Fibroblast of pulmonary artery (primary cell): ENCODE measurements around the gene USP20.

ENCODE experiments used
- DNase-seq: peaks from one replicate; pipeline ENCODE4 v3.0.0-alpha.2; 2010; ENCODE audit warnings: low read depth
- H3K4me3 ChIP-seq: replicated peaks from 2 replicates; pipeline ENCODE4 v1.5.1; 2011; ENCODE audit warnings: low read depth, mild to moderate bottlenecking, control low read depth, low read length, moderate library complexity
- CTCF ChIP-seq: IDR thresholded peaks from 2 replicates; pipeline ENCODE4 v1.5.1; 2011; ENCODE audit warnings: mild to moderate bottlenecking, control low read depth, low read length, inconsistent platforms; ENCODE audit errors: missing control alignments

USP20 gene

GRCh38 chr9:129852579-129852978, 17.3 kb downstream of the USP20 start:
- no peak for TF ChIP-seq CTCF
- no peak for DNase-seq
- H3K4me3 ChIP-seq = no peak overlapping the region

- H3K4me3 ChIP-seq = no peak overlapping the region
- no peak for DNase-seq
- TF ChIP-seq CTCF = no peak
Measured at GRCh38 chr9:129853614-129854013, 18.4 kb downstream of the USP20 start.

GRCh38 chr9:129854588-129855110, 19.4 kb downstream of the USP20 start:
- no peak for TF ChIP-seq CTCF
- no peak for DNase-seq
- no peak overlapping the region for H3K4me3 ChIP-seq

- no peak for DNase-seq
Measured at GRCh38 chr9:129857207-129857606, 21.9 kb downstream of the USP20 start.

GRCh38 chr9:129858167-129858962, 23.1 kb downstream of the USP20 start:
- no peak overlapping the region for H3K4me3 ChIP-seq
- DNase-seq = no peak
- TF ChIP-seq CTCF = no peak

More at GRCh38 chr9:129857207-129857606, 21.9 kb downstream of the USP20 start:
- TF ChIP-seq CTCF = no peak
- H3K4me3 ChIP-seq = no peak overlapping the region

GRCh38 chr9:129860653-129861446, 25.6 kb downstream of the USP20 start:
- no peak overlapping the region for H3K4me3 ChIP-seq
- no peak for DNase-seq
- no peak for TF ChIP-seq CTCF
